Upper lobe of left lung (tissue), 4 donors: ENCODE measurements around the gene RCE1.

Source experiments
- CTCF ChIP-seq, 6 experiments: fragments of 450-650 bp in 4 of 6; fragments of 200-600 bp in 2 of 6; sonication (generic) in 2 of 6; IDR thresholded peaks; one replicate each; pipeline ENCODE4 v1.5.1; 2016 to 2019; ENCODE audit warnings: antibody characterized with exemption in 6 of 6
- EP300 ChIP-seq, 4 donors: sonication (generic); formaldehyde crosslinking; IDR thresholded peaks; one replicate each; pipeline ENCODE4 v1.5.1; 2017; ENCODE audit warnings: antibody characterized with exemption in 4 of 4, control low read depth in 2 of 4
- POLR2A ChIP-seq, 4 donors: fragments of 450-650 bp; IDR thresholded peaks; one replicate each; pipeline ENCODE4 v1.5.1; 2016 to 2017; ENCODE audit warnings: antibody characterized with exemption in 4 of 4, mild to moderate bottlenecking in 2 of 4
- POLR2AphosphoS5 ChIP-seq, 2 donors: sonication (generic); formaldehyde crosslinking; IDR thresholded peaks; one replicate each; pipeline ENCODE4 v1.5.1; 2017; ENCODE audit warnings: antibody characterized with exemption in 2 of 2

- TF ChIP-seq CTCF (IDR thresholded peaks at IDR 0.05): no peak
- TF ChIP-seq POLR2A (IDR thresholded peaks at IDR 0.05): no peak
- TF ChIP-seq POLR2AphosphoS5 (IDR thresholded peaks at IDR 0.05): no peak
- TF ChIP-seq EP300 (IDR thresholded peaks at IDR 0.05): no peak
Measured at GRCh38 chr11:66849501-66850234, 6.4 kb downstream of the RCE1 start.
